Testis (tissue), 3 donors: ENCODE measurements around the gene CCNL1. TPM values are rescaled to one million over a fixed set of nuclear protein-coding genes. Genes with fewer than 3 reads are reported as not detected.

Experiments
- DNase-seq: peaks from one replicate; pipeline ENCODE4 v3.0.0-alpha.2; 2019
- H3K27ac ChIP-seq, 2 donors: fragments of 200-600 bp; sonication (generic); one replicate each; pipeline ENCODE4 v1.5.1; 2019
- H3K27me3 ChIP-seq: fragments of 200-600 bp; sonication (generic); one replicate; pipeline ENCODE4 v1.5.1; 2019
- H3K36me3 ChIP-seq: fragments of 200-600 bp; sonication (generic); one replicate; pipeline ENCODE4 v1.5.1; 2017; ENCODE audit warnings: low read depth; ENCODE audit errors: missing control alignments
- H3K4me1 ChIP-seq: fragments of 200-600 bp; sonication (generic); one replicate; pipeline ENCODE4 v1.5.1; 2019
- H3K4me3 ChIP-seq, 2 donors: fragments of 200-600 bp; sonication (generic); one replicate each; pipeline ENCODE4 v1.5.1; 2017 to 2019
- H3K9me3 ChIP-seq: fragments of 200-600 bp; sonication (generic); one replicate; pipeline ENCODE4 v1.5.1; 2017
- CTCF ChIP-seq, 3 experiments: fragments of 450-650 bp in 2 of 3; fragments of 200-600 bp in 1 of 3; sonication (generic) in 1 of 3; IDR thresholded peaks; one replicate each; pipeline ENCODE4 v1.5.1; 2016 to 2019; ENCODE audit warnings: antibody characterized with exemption in 3 of 3, mild to moderate bottlenecking in 2 of 3, moderate library complexity in 1 of 3
- POLR2A ChIP-seq: fragments of 450-650 bp; IDR thresholded peaks from one replicate; pipeline ENCODE4 v1.6.1; 2017; ENCODE audit warnings: antibody characterized with exemption, mild to moderate bottlenecking, moderate library complexity
- WGBS, 2 donors: methylation state at CpG; one replicate each; pipeline ENCODE4 v1.1.5; 2018; 5-methylcytosine and 5-hydroxymethylcytosine counted together
- intact Hi-C: fragments of 100-400 bp; cut with DNase I; formaldehyde crosslinking; loops from one replicate; pipeline ENCODE4 v1.15.1; 2023; ENCODE audit warnings: low total_unique reads
- polyA plus RNA-seq: library from polyadenylated mRNA; stranded (reverse); fragments of 350-450 nt; fragmentation: Illumina TruSeq; extraction: RNeasy Lipid Tissue Mini Kit (QIAGEN cat#74804); gene quantifications from one replicate; pipeline ENCODE4 v1.2.3, GENCODE V29; 2014; ENCODE audit warnings: low read depth, low replicate concordance; ENCODE audit not compliant: insufficient read depth
- total RNA-seq, 2 donors: library from RNA; depleted of rRNA; stranded (reverse); fragments of >200 nt; gene quantifications; one replicate each; pipeline ENCODE4 v1.2.3, GENCODE V29; 2016

Gene CCNL1
- total and polyA plus RNA-seq, 3 donors from 2014 or later = 46.1 to 200 (median 168) TPM

GRCh38 chr3:157156837-157157635, 2.9 kb downstream of the CCNL1 start:
- Histone ChIP-seq H3K36me3 (no peaks in the 10 kb centered on the region), H3K4me3 (no peak overlapping the region), H3K4me1 (peaks cover 55% of the 10 kb centered on the region), H3K9me3 (no peaks in the 10 kb centered on the region), H3K27me3 (no peaks in the 10 kb centered on the region), H3K27ac (no peak overlapping the region)
- no peak for TF ChIP-seq POLR2A
- DNase-seq = no peak
- WGBS, 2 donors = 52 to 56% methylated on average over 7 of the region's 7 CpGs
- intact Hi-C loops = no loop called here

GRCh38 chr3:157155591-157155990, 4.4 kb downstream of the CCNL1 start:
- 46 to 63% methylated on average over 3 of the region's 3 CpGs for WGBS, 2 donors
- no peak for DNase-seq
- Histone ChIP-seq H3K4me1 (peaks cover 50% of the 10 kb centered on the region), H3K36me3 (no peaks in the 10 kb centered on the region), H3K4me3 (no peak overlapping the region), H3K9me3 (no peaks in the 10 kb centered on the region), H3K27ac (no peak overlapping the region), H3K27me3 (no peaks in the 10 kb centered on the region)
- no peak for TF ChIP-seq POLR2A
- intact Hi-C loops = no loop called here

- H3K4me1 ChIP-seq = peaks cover 50% of the 10 kb centered on the region
- no peaks in the 10 kb centered on the region for H3K27me3 ChIP-seq
- H3K9me3 ChIP-seq = no peaks in the 10 kb centered on the region
- no peak overlapping the region for H3K27ac ChIP-seq
- H3K4me3 ChIP-seq = no peak overlapping the region
- intact Hi-C loops = no loop called here
- no peak for TF ChIP-seq POLR2A
- TF ChIP-seq CTCF (IDR thresholded peaks at IDR 0.05) = no peak
- DNase-seq = no peak
- 53 to 60% methylated on average over 6 of the region's 6 CpGs for WGBS, 2 donors
- H3K36me3 ChIP-seq = no peaks in the 10 kb centered on the region
Observed at GRCh38 chr3:157154563-157155330, 5.2 kb downstream of the CCNL1 start.

- 90 to 93% methylated on average over 1 of the region's 1 CpG for WGBS, 2 donors
- no peak for DNase-seq
- Histone ChIP-seq H3K36me3 (no peaks in the 10 kb centered on the region), H3K4me1 (peaks cover 41% of the 10 kb centered on the region), H3K4me3 (no peak overlapping the region), H3K27me3 (no peaks in the 10 kb centered on the region), H3K27ac (no peak overlapping the region), H3K9me3 (no peaks in the 10 kb centered on the region)
- no peak for TF ChIP-seq POLR2A
- no peak for TF ChIP-seq CTCF (IDR thresholded peaks at IDR 0.05)
- intact Hi-C loops = no loop called here
Observed at GRCh38 chr3:157152930-157153329, 7.0 kb downstream of the CCNL1 start.

- Histone ChIP-seq H3K27ac (no peak overlapping the region), H3K27me3 (no peaks in the 10 kb centered on the region), H3K4me3 (no peak overlapping the region), H3K4me1 (peaks cover 36% of the 10 kb centered on the region), H3K9me3 (no peaks in the 10 kb centered on the region), H3K36me3 (no peaks in the 10 kb centered on the region)
- intact Hi-C loops = no loop called here
- WGBS, 2 donors = 94 to 95% methylated on average over 2 of the region's 2 CpGs
- TF ChIP-seq CTCF (IDR thresholded peaks at IDR 0.05) = no peak
- TF ChIP-seq POLR2A = no peak
- no peak for DNase-seq
Observed at GRCh38 chr3:157152438-157152837, 7.5 kb downstream of the CCNL1 start.
